ENCODE measurements around the gene BARX2.

The BARX2 gene

DNA sequence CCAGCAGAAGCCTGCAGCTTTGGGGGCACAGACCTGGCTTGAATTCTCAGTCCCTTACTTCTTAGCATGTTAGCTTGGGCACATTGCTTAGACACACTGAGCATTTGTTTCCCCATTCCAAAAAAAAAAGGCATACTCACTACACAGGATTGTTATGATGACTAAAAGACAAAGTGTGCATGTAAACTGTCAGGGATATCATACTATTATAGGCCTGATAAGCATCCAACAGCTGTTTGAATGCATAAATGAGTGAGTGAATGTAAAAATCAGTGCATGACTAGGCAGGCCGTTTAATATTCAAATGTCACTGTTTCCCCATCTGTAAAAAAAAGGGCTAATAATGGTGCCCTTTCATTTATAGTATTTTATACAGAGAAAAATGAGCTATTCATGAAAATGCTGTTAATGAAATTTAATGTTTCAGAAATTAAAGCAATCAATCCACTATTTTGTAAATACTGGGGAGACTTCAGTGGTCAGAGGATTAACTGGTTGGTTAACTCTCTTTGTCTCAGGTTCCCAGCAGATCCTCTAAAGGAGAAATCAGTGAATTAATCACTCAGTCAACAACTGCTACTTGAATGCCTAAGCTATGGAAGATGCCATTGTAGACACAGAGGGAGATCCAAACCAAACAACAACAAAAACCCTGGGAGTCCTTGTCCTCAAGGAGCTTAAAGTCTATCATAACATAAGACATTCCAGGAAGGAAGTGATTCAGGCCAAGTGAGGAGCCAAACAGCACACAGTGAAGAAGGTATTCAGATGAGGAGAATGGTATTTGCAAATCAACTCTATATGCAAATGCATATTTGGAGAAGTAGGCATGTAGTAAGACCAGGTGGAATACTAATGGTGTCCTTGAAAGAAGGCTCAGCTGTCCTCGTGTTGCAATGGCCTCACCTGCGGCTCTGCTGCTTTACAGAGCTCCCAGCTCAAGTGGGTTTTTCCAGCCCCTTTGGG is 26.8 kb downstream of the BARX2 start:
- no peak for DNase-seq

DNA sequence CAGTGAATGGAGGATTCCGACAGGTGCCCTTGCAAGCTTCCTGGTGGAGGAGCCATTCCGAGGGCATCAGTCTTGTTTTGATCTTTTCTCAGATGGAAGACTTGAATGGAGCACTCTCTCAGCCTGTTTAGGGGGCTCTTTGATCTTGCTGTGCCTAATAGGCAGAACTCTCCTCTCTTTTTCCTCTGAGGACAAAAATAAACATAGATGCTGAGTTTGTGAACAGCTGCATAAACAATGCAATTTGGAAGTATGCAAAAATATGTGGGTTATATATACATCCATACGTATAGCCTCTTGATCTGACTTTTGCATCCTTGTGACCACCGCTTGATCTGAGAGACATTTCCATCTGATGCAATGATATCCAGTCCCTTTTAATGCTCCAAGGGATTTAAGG is 29.1 kb downstream of the BARX2 start:
- no peak for DNase-seq

DNA sequence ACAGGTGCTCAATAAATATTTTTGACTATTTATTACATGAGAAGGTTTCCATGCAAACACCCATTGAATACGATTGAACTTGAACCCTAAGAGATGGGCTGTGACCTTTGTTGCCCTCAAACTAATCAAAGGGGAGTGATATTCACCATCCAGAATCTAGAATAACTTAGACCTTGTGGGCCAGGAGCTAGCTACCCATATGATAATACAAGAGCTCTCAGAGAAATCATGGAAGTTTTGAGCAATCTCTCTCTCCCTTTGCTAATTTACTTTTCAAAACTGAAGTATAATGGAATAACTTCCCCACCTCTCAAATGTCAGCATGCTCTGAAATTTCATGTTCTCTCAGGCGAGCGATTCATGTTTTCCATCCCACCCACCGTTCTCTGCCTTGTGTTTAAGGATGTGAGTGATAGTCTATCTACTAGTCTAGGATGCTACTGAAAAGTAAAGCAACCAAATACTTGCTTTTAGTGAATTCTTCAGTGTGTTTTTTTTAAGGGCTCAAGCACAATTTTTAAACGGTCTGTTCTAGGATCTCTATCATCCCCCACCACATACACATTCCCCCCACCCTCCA is 33.3 kb downstream of the BARX2 start:
- DNase-seq, result no peak

DNA sequence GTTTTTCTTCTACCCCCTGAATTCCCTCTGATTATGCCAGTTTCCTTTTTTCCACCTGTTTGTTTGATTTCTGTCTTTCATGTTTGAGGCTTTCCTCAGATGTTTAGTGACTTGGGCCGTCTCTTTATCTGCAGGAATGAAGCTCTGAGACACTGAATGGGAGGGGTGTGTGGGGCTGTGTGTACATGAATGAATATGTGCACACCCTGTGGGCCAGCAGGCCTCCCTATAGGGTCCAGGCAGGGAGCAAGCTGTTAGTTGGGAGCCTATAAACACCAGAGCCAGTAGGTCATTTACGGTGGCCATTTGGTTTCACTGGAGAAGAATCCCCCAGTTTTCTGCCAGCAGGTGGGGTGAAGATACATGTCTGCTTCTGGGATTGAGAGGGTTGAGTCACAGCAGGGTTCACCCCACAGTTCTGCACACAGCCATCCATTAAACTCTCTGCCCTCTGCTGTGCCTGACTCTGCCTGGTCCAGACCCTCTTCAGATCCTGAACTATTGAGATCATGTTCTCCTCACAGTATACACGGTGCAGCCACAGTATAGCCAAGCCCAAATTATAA is 34.8 kb downstream of the BARX2 start:
- DNase-seq, result no peak

DNA sequence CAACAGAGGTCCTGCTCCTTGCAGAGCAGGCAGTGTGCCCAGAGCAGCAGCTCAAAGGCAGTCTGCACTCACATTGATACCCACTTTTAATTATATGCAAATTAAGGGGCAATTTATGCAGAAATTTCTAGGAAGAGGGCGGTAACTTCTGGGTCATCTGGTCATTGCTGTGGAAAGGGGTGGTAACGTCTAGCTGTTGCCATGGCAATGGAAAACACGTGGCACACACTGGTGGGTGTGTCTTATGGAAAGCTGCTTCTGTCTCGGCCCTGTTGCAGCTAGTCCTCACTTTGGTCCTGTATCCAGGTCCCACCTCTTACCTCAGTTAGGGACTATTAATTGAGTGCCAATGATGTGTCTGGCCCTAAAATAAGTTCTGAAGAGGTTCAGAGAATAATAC is 36.8 kb downstream of the BARX2 start:
- no peak for DNase-seq

DNA sequence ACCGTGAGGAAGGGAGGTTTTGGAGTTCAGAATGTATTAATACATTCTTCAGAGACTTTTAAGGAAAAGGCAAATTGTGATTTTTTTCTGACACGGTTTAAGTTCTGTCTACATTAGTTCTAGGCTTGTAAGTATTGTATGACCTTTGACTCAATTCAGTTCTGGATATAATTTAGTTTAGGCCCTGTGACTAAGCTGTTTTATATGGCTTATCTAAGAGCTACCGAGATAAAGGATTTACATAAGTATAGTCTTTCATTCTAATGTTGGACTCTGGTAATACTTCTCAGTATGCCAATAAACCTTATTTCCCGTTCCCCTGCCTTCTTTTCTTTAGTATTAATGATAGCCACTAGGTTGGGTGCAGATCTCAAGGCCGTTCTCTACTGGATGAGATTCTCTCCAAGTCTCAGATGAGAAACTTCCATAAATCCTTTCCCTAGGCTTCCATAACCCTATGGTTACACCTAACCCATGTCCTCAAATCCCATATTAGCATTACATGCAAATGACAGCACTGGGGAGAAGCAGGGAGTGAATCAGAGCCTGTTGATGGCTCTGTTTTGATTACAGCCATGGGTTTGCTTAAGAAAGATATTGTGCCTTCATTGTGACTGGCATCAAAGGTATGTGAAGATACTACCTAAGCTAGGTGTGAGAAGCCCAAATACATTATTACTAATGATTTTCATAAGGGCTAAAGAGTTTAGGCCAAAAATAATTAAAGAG is 38.7 kb downstream of the BARX2 start:
- DNase-seq, result no peak

DNA sequence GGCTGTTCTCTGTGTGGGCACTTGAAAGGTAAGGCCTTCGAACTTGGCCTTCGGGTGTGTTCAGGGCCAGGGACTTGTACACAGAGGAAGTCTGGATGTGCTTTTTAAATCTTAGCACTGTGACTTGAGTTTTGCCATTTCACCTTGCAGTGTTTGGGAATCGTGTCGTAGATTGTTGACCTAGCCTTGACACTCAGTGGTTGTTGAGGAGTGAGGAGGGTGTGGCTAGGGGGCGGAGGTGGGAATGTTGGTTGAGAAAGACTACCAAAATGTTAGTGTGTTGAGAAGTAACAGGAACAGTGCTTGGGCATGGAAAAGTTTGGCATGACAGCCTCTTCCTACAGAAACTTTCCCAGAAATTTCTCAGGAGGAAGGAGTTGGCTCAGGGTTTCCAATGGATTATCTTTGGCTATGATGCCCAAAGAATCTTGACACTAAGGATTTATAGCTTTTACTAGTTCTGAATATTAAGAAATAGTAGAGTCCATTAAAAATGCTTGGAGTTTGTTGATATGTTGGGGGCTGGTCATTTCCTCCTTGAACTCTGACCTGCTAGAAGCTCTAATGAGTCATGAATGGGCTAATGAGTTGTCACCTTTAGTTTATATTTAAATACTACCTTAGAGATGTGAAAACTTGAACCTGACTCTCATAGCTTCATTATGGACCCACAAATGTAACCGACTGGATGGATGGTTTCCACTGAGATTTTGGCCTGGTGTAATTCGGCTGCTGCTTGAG is 40.6 kb downstream of the BARX2 start:
- DNase-seq, result no peak

DNA sequence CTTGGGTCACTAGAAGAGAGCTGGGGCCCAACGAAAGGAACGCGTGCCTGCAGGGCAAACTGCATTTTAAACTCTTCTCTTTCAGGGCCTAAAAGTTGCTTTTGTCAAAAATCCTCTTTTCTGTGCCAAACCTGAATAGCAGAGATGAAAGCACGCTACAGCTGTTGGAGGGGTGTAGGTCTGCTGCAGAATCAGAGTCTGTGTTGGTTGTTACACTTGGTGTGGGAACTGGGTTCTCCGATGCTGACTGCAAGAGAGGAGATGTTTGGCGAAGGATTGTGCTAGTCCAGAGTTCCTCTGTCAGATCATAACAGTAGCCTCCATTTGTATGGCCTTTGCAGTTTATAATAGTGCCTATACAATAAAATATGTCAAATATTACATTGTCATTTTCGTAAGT is 41.8 kb downstream of the BARX2 start:
- DNase-seq, result no peak

DNA sequence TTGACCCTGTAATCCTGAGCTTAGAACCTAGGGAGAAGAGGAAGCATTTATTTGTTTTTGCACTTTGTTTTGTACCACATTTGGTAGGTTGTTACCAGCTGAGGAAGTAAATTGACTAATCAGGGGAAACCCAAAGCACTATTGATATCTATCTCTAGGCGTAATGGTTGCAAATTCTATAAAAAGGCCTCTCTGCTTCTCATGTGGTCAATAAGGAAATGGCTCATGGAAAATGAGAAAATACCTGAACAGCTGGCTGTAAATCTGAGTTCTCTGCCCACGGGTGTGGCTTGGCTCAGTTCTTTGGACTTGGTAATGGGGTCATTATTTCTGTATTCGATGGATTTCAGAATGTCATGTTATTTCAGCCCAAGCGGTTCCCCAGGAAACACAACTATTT is 42.4 kb downstream of the BARX2 start:
- DNase-seq, result no peak

DNA sequence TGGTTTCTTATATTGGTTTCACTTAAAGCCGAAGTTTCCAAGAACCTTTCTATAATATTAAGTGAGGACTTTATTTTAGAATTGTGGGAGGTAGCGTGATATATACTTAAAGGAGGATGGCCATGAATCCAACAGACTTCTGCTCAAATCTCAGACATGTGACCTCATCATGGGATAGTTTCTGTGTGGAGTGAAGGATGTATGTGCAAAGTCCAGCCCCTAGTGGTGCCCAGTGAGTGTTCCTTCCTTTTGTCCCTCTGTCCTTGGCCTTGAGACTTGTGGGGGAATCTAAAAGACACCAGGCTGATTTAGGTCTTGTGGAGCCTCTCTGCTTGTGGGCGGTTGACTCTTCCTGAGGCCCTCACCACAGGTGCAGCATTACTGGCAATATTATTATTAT is 43.7 kb downstream of the BARX2 start:
- DNase-seq, result no peak

DNA sequence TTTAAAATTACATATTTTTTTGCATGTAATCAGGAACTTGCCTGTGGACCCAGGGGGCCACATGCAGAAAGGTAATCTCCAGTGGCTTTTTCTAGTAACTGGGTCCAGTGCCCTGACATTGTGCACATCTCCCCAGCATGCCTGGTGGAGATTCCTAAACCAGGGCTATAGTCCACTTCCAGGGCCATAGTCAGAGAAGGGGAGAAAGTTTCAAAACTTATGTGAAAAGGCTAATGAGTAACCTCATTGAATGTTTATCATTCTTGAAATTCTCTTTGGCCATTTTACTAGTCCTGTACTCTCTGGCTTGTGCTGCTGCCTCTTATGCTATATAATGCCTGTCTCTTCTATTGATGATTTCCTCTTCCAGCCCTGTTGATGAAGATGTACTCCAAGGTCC is 47.8 kb downstream of the BARX2 start:
- DNase-seq, result no peak

DNA sequence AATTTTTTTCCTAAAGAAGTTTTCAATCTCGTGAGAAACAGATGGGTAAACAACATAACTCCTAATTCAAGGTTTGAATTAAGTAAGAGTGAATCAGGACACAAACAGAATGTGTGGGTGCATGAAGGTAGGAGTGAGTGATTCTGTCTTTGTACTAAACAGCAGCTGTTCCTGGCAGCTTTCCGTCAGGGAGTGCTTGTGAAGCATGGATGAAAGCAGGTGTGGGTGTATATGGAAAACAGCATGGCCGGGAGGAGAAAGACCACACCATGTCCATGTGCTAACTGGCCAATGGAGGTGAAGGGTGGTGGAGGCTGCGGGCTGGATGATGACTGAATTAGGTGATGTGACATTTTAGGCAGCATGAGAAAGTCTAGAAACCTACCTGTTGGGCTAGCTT is 49.6 kb downstream of the BARX2 start:
- no peak for DNase-seq

DNA sequence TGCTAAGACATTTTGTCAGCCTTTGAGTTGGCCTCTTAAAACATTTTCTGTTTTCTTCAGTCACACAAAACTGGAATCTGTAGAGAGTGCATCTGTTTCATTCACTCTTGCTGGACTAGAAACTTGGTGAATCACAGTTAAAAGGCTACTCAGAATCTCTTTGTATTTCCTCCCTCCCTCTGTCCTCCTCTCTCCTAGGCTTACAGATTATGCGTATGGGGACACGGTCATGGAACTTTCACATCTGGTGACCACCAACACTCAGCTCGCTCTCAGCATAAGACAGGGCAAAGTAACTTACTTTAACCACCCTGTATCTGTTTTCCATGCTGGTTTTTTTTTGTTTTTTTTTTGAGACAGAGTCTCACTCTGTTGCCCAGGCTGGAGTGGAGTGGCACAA is 50.4 kb downstream of the BARX2 start:
- no peak for DNase-seq

DNA sequence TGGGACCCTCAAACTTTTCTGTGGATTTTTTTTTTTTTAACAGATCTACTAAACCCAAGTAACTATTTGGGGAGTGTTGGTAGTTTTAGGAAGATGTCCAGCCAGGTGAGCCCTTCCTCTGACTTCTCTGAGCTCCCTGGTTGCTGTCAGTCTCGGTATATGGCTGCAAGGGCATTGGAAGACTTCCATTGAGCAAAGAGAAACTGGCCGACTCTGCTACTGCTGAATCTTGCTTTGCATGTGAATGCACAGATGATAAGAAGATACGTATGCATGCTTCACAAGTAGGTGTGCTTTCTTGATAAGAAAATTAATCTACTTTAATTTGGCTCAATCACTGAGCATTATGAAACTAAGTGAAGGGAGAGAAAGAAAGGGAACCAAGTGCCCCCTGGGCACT is 51.1 kb downstream of the BARX2 start:
- no peak for DNase-seq

DNA sequence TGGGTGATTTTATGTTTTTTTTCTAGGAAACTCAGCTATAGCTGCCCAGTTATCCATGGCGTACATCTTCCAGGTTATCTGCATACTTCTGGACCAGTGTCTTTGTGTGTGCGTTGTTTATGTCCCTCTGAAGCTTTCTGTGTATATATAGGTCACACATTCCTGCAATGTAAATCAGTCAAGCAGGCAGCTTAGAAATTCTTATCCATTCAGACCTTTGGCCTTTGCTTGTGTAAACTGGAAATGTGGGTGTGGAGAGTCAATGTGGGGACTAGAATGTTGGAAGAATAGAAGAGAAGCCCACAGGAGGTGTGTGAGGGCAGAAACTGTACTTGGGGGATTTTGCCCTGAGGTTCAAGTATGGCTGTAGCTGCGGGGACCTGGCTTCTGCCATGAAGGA is 51.7 kb downstream of the BARX2 start:
- DNase-seq, result no peak

DNA sequence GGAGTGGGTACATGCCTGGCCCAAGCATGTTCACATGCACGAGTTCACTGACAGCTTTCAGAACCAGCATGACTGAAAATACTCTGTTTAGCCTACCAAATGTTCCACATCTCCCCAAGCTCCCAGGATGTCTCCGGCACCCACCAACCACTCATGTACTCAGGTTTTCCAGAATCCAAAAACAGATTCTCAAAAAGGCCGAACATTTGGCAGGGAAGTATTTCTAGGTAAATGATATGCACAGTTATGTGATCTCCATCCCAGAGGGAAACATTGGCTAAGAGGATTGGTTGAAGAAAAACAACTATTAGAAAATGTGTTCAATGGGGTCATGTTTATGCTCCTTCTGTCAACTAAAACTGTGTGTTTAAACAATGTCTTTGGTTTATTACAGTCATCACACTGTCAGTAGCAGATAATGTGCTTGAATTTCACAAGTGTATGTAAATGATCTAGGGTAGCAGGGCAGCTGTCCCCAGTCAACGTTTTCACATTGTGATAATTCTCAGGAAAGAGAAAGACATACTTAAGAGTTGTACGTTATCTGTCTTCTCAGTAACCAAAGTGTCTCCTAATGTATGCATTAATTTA is 52.3 kb downstream of the BARX2 start:
- DNase-seq, result no peak

DNA sequence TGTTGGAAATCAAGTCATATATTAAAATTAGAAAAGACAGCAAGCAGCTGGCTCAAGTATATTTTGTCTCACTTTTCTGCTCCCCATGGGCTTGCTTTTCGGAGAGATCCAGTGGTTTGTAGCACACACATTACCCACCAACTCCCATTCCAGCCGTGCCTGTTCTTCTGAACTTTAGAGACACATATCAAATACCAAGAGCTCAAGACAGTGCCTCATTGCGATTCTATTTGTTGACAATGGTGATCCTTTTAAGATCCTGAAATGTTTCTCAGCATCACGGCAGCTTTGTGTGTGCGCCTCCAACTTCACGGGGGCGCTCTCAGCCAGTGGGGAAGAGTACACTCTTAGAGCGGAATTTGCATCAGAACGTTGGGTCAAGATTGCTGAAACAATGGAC is 52.9 kb downstream of the BARX2 start:
- no peak for DNase-seq

DNA sequence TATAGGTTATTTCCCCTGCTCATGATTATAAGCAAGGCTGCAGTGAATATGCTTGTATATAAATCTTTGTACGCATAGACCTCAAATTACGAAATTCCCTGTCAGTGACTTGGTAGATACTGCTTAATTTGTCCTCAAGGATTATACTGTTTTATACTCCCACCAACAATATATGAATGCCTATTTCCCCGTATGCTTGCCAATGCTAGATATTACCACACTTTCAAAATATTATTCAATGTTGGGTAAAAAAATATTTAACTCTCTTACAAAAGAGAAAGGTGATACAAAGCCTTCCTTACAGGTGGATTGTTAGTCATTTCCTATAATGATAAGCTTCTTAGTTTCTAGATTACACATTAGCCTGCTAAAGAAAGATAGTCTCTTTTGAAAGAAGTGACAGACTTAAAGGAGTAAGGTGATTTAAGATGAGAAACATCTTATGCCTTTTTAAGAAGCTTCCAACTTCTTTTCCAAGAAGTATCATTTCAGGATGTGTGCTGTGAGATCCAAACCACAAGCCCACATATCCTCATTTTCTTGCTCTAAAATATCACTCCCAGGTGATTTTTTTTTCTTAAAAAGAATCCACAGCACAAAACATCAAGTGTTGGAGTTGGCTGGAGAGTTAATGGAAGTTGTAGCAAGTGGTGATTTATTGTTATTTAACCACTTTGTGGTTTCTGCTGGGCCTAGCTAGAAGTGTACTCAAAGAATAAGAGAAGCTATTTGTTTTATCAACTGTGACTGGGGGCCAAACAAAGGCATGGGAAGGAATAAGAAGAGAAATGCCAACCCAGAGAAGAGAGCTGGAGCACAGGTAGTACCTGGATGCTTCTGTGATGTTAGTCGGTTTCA is 59.2 kb downstream of the BARX2 start:
- no peak for DNase-seq

DNA sequence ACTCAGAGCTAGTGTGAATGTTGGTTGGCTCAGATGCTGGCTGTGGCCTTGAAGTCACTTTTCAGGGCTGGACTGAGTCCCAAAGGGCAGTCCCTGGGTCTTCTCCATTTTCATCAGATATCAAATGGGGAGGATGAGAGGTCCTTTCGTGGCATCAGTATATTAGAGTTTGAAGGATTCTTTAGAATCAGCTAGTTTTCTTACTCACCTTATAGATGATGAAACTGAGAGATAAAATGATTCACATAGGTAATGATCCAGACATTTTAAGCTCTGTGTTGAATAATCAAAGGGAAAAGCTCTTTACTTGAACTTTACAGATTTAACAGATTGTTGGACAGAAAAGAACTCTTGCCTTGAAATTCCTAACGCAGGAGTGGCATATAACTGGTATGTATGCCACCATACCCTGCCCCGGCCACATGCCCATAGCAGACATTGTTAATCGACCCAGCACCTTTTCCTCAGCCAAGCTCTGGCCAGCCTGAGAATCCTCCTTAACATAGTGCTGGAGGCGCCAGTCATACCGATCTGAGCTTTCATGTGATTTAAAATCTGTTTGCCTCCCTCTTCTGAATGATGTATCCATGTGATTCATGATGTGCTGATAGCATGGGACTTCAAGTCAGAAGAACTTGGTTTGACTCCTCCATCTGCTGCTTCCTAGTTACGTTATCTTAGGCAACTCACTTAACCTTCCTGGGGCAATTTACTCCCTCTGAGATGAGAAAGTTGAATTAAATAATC is 60.0 kb downstream of the BARX2 start:
- DNase-seq, result no peak

DNA sequence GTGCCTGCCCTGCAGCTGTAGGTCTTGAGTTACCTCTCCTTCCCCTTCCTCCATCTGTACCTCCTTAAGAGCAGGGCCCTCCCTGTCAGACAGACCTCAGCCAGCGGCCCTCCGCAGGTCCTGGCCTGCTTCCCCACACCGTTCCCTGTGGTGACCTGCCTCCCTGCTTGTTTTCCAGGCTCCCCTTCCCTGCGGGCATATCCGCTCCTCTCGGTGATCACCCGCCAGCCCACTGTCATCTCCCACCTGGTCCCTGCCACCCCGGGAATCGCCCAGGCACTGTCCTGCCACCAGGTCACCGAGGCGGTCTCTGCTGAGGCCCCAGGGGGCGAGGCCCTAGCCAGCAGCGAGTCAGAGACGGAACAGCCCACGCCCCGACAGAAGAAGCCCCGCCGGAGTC is 60.9 kb downstream of the BARX2 start:
- DNase-seq, result no peak
